ENCODE results near the gene ABCE1.

GRCh38 chr4:145093638-145094037 is 4.5 kb upstream of the ABCE1 start:
- TF ChIP-seq CTCF (IDR thresholded peaks at IDR 0.05) = no peak
- TF ChIP-seq SIN3A (IDR thresholded peaks at IDR 0.05; ENCODE audit: borderline replicate concordance, insufficient read depth, low read depth, low read length) = no peak

Measured in Panc1 (cell line).